ENCODE data around the gene SPSB3.
A peak's percentile ranks its signal among the peaks of the same experiment; 100 is the strongest.
"Not testable (repeated sequence)": the region's sequence is repeated elsewhere in the genome, so short reads cannot be mapped to it uniquely, and the experiment has no call there.

Gene SPSB3

GRCh38 chr16:1816396-1817275, 34.3 kb upstream of the SPSB3 start:
- DNase-seq, result no peak

DNA sequence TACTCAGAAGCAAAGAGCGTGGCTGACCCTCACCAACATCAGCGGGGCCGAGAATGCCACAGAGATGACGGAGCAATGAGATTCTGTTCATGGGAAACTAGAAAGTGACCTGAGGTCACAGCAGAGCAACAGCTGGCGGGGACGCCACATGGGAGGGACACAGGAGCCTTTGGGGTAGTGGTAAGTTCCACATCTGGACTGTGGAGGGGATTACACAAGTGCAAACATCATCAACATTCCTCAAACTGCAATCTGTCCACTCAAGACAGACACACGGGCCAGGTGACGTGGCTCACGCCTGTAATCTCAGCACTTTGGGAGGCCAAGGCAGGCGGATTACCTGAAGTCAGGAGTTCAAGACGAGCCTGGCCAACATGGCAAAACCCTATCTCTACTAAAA, 33.1 kb upstream of the SPSB3 start:
- DNase-seq, result no peak

DNA sequence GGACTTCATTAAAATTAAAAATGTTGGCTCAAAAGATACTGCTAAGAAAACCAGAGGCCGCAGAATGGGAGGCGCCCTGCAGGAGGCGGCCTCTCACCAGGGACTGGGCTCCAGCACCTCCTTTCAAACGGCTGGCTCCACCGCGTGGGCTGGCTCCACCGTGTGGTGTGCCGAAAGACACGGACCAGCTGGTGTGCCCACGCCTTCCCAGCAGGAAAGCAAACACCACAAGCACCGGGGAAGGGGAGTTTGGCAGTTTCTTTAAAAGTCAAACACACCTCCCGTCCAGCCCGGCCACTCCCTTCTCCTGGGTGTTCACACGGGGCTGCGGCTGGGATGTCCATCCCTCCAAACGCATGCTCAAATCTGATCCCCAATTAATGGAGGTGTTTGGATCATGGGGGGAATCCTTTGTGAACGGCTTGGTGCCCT, 30.4 kb upstream of the SPSB3 start:
- DNase-seq, result peak; percentile 80

DNA sequence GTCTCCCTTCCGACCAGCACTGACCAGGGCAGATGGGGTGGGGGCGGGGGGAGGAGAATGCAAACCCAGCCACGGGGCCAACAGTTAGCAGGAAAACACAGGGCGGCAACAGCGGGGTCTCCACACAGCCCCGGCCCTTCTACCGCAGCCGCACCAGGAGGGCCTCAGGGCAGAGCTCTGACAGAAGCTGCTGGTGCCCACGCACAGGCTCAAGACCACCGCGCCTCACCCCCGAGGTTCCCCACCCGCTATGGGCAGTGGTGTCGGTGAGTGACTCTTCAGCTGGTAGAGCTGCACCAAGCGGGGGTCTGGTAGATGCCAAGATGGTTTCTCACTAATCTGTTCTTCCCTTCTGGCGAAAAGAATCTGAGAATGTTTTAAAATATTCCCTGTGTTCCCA, 28.2 kb upstream of the SPSB3 start:
- no peak for DNase-seq

DNA sequence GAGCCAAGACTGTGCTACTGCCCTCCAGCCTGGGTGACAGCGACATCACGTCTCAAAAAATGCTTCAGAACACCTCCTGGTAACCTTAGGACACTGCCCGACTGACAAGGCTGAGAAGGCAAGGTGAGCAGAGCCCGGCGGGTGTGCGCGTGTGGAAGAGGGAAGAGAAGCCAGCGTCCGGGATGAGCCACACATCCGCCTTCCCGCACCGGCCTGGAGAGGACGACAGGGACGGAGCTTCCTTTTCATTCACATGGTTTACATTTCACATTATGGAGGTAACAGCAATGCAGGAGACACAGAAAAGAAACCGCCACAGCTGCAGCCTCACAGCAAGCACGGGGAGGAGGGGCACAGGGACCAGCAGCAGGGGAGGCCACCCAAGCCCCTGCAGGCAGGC, 27.7 kb upstream of the SPSB3 start:
- no peak for DNase-seq

- no peak for DNase-seq
Measured at GRCh38 chr16:1809281-1809801, 27.0 kb upstream of the SPSB3 start.

- no peak for DNase-seq
Measured at GRCh38 chr16:1808691-1809090, 26.3 kb upstream of the SPSB3 start.

DNA sequence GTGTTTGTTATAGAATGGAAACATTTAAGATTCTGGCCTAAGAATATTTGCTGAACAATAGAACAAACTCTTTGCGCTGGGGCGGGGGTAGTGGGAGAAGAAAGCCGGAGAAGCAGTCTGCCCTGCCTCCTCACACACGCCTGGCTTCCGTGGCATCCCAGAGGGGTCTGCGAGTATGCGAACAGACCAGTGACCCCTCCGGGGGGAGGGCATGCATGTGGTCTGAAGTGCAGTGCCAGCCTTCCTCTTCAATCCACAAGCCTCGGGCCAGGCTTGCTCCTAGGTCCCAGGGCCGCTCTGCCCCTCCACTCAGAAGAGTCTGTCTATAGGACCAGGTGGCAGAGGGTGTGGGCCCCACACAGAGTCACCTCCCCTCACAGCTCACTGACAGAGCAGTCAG, 25.3 kb upstream of the SPSB3 start:
- DNase-seq, result no peak

GRCh38 chr16:1800701-1801100, 18.3 kb upstream of the SPSB3 start:
- no peak for DNase-seq

DNA sequence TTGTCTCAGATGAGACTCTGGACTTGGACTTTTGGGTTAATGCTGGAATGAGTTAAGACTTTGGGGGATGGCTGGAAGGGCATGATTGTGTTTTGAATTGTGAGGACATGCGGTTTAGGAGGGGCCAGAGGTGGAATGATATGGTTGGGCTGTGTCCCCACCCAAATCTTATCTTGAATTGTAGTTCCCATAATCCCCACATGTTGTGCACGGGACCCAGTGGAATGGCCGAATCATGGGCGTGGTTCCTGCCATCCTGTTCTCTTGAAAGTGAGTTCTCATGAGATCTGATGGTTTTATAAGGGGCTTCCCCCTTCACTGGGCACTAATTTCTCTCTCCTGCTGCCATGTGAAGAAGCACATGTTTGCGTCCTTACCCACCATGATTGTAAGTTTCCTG, 16.9 kb upstream of the SPSB3 start:
- DNase-seq, result not testable (repeated sequence)

DNA sequence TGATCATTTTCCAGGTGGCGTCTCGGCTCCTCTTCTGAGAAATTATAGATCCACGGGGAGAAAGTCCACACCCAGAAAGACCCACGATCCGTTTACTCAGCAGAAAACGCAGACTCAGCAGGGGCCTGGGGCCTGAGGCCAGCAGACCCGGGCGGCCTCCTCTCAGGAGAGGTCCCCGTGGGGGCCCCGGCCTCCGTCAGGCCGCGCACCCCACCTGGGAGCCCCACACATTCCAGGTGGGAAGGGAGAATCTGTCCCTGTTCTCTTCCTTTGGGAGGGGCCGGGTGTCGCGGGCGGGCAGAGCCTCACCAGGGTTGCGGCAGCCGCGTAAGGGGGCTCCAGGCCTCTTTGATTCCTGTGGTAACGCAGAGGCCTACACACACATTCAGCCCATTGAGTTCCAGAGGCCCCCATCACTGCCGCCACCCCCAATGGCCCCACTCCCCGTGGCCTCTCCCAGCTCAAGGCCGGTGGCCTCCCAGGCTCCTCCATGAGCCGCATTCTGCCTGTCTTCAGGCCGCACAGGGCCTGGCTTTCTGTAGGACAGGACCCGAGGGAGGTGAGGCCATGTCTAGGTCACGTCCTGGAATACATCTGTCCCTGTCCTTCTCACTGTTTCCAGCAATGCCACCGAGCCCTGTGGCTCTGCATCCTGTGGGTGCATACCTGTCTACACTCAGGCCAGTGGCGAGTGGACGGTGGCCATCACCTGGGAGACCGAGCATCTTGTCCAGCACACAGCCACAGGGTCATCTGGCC, 12.7 kb upstream of the SPSB3 start:
- no peak for DNase-seq

GRCh38 chr16:1794221-1794871, 12.0 kb upstream of the SPSB3 start:
- DNase-seq, result no peak

DNA sequence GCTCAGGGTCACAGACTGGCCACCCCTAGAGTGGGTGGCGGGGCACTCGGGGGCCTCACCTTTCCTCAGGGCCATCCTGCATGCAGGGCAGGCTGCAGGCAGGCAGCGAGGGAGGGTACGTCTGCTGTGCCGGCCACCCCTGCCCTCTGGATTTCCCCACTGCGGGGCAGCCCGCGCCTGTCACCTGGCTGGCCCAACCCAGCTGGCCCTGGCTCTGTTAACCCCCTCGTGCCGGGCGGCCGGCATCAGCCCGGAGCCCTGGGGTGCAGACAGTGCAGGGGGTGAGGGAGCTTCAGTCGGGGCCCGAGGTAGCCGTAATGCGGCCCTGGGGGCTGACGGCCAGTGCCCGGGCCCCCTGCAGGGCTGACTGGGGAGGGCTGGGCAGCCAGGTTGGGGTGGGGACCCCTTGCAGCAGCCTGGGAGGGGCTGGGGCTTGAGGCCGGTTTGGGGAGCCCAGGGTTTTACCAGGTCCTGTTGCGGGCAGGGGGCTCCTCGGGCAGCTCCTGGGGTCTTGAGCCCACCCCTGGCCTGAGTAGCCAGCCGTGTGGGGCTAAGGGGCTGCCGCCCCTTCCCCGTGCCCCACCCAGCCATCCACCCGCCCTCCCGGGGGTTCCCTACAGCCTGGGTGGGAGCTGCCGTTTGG, 11.3 kb upstream of the SPSB3 start, which contains the start of gene IGFALS:
Gene IGFALS, minus strand, starts transcription at position 128 of the 643 bp plus-strand sequence. Its CDS starts 53 bp downstream, at position 75.
- DNase-seq, result no peak

GRCh38 chr16:1792836-1793577, 10.6 kb upstream of the SPSB3 start:
- DNase-seq, result no peak

DNA sequence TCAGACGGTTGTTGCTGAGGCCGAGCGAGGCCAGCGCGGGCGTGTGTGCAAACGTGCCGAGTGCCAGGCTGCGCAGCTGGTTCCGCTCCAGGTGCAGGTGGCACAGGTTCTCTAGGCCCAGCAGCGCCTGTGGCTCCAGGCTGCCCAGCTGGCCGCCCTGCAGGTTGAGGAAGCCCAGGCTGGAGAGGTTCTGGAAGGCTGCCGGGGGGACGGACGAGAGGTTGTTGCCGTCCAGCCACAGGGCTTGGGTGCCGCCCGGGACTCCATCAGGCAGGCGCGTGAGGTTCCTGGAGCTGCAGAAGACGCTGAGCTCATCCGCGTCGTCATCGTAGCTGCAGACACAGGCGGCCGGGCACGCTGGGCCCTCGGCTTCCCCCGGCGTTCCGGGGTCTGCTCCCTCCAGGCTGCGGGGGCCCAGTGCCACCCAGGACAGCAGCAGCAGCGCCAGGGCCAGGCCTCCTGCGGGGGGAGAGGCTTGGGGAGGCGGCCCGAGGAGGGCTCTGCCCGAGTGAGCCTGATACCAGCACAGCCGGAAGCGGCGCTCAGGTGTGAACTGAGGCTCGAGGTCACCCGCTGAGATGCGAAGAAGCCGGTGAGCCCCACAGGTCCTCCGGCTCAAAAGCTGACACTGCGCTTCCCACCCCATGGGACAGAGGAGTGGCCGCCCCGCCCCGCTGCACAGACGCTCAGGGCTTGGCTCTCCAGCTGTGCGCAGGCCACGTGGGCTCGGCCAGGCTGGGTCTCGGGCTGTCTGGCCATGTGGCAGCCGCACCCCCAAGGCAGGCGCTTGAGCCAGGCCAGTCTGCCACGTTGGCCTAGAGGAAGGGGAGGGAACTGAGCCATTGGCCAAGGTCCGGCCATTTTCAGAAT, 9.8 kb upstream of the SPSB3 start:
- DNase-seq, result no peak

DNA sequence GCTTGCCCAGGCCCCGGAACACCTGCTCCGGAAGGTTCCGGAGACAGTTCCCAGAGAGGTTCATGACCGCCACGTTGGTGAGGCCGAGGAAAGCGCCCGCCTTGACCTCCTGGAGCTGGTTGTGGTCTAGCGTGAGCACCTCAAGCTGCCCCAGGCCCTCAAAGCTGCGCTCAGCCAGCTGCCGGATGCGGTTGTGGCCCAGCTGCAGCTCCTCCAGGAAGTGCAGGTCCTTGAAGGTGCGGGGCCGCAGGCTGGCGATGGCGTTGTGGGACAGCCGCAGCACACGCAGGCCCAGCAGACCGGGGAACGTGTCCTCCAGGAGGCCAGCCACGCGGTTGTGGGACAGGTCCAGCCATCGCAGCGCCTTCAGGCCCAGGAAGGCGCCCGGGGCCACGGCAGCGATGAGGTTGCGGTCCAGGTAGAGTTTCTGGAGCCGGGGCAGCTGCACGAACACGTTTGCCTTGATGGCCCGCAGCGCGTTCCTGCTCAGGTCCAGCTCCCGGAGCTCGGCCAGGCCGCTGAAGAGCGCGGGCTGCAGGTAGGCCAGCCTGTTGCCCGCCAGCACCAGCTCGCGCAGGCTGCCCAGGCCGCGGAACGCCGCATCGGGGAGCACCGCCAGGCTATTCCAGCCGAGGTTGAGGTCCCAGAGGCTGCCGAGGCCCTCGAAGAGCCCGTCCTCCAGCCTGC, 9.0 kb upstream of the SPSB3 start:
- DNase-seq, result no peak

DNA sequence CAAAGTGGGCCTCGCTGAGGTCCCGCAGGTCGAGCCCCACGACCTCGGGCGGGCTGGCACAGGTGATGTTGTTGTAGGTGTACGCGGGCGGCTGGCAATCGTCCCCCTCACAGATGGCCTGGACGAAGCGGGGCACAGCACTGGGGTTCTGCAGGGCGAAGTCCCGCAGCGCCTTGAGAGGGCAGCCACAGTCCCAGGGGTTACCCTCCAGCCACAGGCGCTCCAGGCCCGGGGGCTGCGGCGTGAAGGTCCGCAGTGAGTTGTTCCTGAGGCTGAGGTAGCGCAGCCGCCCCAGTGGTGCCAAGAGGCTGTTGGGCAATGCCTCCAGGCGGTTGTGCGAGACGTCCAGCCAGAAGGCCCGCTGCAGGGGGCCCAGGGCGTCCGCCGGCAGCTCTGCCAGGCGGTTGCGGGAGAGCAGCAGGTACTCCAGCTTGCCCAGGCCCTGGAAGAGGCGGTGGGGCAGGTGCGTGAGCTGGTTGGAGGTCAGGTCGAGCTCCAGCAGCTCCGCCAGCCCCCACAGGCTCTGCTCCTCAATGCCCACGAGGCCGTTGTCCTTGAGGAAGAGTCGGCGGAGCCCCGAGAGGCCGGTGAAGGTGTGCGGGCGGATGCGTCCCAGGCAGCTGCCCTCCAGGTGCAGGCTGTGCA, 8.4 kb upstream of the SPSB3 start:
- DNase-seq, result no peak

DNA sequence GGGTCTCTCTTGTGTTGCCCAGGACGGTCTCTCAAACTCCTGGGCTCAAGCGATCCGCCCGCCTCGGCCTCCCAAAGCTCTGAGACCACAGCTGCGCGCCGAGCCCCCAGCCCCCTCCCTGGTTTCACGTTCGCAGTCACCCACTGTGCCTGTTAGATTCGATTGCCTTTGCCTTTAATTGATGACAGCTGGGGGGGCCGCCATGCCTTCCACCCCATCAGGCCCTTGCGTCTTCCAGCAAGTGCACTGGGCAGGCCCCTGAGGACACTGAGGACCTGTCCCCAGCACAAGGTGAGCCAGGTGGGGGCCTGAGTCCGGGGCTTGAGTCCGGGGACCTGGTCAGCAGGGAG, 7.9 kb upstream of the SPSB3 start:
- no peak for DNase-seq

GRCh38 chr16:1789643-1790045, 7.3 kb upstream of the SPSB3 start:
- DNase-seq, result no peak

DNA sequence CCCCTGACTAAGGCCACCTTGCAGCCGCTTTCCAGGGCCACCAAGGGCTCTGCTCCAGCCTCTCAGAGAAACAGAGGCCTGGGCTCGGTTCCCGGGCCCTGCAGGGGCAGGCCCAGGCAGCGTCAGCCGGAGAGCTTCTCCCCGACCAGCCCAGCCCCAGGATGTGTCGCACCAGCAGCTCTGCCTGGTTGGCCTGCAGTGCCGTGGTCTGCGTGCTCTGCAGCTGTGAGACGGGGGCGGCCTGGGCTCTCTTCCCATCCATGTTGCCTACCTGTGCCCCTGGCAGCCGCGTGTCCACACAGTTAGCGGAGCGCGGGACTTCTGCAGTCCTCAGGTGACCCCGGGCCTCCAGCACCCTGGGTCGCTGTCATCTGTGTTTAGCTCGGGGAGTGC, 6.3 kb upstream of the SPSB3 start:
- DNase-seq, result no peak
